MM.1S (cell line): ENCODE results near the gene SH2D7.

Experiments used
- DNase-seq: peaks from one replicate; pipeline ENCODE4 v3.0.0-alpha.2; 2015
- H2AFZ ChIP-seq: fragments of 300-600 bp; sonication (generic); 2 replicates; pipeline ENCODE4 v1.6.0; 2016; ENCODE audit warnings: antibody characterized with exemption, low read length
- H3F3A ChIP-seq: fragments of 300-600 bp; sonication (generic); 2 replicates; pipeline ENCODE4 v1.6.1; 2016; ENCODE audit warnings: mild to moderate bottlenecking, antibody characterized with exemption, low read length, moderate library complexity, mixed read lengths; ENCODE audit not compliant: insufficient read depth
- H3K27ac ChIP-seq: fragments of 300-600 bp; sonication (generic); 2 replicates; pipeline ENCODE4 v1.5.1; 2016; ENCODE audit warnings: mild to moderate bottlenecking, low read length
- H3K27me3 ChIP-seq: fragments of 300-600 bp; sonication (generic); replicated peaks from 2 replicates; pipeline ENCODE4 v1.6.0; 2016; ENCODE audit warnings: low read length; ENCODE audit not compliant: insufficient read depth
- H3K36me3 ChIP-seq: fragments of 300-600 bp; sonication (generic); replicated peaks from 2 replicates; pipeline ENCODE4 v1.6.1; 2016; ENCODE audit warnings: mild to moderate bottlenecking, low read length, mixed read lengths; ENCODE audit not compliant: insufficient read depth
- H3K4me1 ChIP-seq: fragments of 300-600 bp; sonication (generic); 2 replicates; pipeline ENCODE4 v1.6.1; 2016; ENCODE audit warnings: low read length, mixed read lengths
- H3K4me2 ChIP-seq: fragments of 300-600 bp; sonication (generic); 2 replicates; pipeline ENCODE4 v1.6.0; 2016; ENCODE audit warnings: low read depth, low read length
- H3K4me3 ChIP-seq: fragments of 300-600 bp; sonication (generic); 2 replicates; pipeline ENCODE4 v1.5.1; 2016; ENCODE audit warnings: low read length, mixed read lengths
- H3K79me2 ChIP-seq: fragments of 300-600 bp; sonication (generic); 2 replicates; pipeline ENCODE4 v1.6.1; 2016; ENCODE audit warnings: mixed run types, low read length, mixed read lengths
- H3K9ac ChIP-seq: fragments of 300-600 bp; sonication (generic); 2 replicates; pipeline ENCODE4 v1.6.1; 2016; ENCODE audit warnings: low read length, mixed read lengths
- H3K9me2 ChIP-seq: fragments of 300-600 bp; sonication (generic); replicated peaks from 2 replicates; pipeline ENCODE4 v1.6.1; 2016; ENCODE audit warnings: mild to moderate bottlenecking, low read length, mixed read lengths; ENCODE audit not compliant: insufficient read depth
- H3K9me3 ChIP-seq: fragments of 300-600 bp; sonication (generic); replicated peaks from 2 replicates; pipeline ENCODE4 v1.6.1; 2016; ENCODE audit warnings: mild to moderate bottlenecking, low read length, mixed read lengths; ENCODE audit not compliant: insufficient read depth
- H4K20me1 ChIP-seq: fragments of 300-600 bp; sonication (generic); 2 replicates; pipeline ENCODE4 v1.6.1; 2016; ENCODE audit warnings: mild to moderate bottlenecking, low read length, moderate library complexity, mixed read lengths; ENCODE audit not compliant: insufficient read depth
- EZH2 ChIP-seq: fragments of 300-600 bp; sonication (generic); optimal IDR thresholded peaks from 2 replicates; pipeline ENCODE3; 2017; ENCODE audit warnings: low read depth, mild to moderate bottlenecking, antibody characterized with exemption, low read length, mixed read lengths
- EZH2phosphoT487 ChIP-seq: fragments of 300-600 bp; sonication (generic); IDR thresholded peaks from 2 replicates; pipeline ENCODE4 v1.6.1; 2018; ENCODE audit warnings: antibody characterized with exemption, low read length
- TF ChIP-seq, protein P1 (sequence below): fragments of 300-600 bp; sonication (generic); IDR thresholded peaks from 2 replicates; pipeline ENCODE4 v1.5.1; 2016; ENCODE audit warnings: antibody characterized with exemption, low read length, mixed read lengths

SH2D7 gene

DNA sequence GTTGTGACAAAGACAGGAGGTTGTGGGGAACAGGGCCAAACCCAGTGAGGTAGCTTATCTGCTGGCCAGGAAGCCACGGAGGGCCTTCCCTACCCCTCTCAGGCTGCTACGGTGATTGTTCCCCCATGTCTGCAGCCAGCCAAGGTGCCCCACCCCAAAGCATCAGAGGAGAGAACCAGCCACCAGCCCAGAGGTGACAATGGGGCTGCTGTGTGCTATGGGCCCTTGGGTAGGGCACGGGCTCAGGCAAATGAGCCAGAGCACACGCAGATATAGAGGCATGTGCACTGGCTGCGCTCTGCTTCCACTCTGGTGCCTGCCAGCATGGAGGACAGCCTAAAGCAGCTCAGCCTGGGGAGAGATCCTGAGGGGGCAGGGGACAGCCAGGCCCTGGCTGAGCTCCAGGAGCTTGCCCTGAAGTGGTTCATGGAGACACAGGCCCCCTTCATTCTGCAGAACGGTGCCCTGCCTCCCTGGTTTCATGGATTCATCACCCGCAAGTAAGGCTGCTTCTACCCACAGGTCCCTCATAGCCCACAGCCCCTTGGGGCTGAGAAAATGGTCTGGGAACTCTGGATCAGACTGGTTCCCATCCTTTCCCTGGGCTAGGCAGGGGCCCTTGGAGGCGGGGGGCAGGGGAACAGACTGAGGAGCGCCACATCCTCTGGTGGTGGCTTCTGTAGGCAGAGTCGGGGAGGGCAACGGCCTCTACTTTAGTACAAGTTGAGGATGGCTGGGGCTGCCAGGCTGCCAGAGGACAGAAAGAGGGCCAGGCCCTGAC lies at the start of gene SH2D7:
SH2D7 (plus strand) TSS at position 301 of the 781 bp plus-strand sequence; CDS start at position 325, 24 bp downstream.
- no peak within 1 kb of the TSS for H3K27ac ChIP-seq
- DNase-seq, result no peak
- no peaks in the 10 kb centered on the region for H3F3A ChIP-seq
- H3K9me2 ChIP-seq, result no peaks in the 10 kb centered on the region
- no peaks in the 10 kb centered on the region for H3K27me3 ChIP-seq
- H3K36me3 ChIP-seq, result no peaks in the 10 kb centered on the region
- no peak within 1 kb of the TSS for H3K4me2 ChIP-seq
- no peaks in the 10 kb centered on the region for H3K79me2 ChIP-seq
- no peaks in the 10 kb centered on the region for H4K20me1 ChIP-seq
- H3K9me3 ChIP-seq, result no peaks in the 10 kb centered on the region
- H2AFZ ChIP-seq, result no peak within 1 kb of the TSS
- H3K4me3 ChIP-seq, result no peak within 1 kb of the TSS
- no peak within 1 kb of the TSS for H3K9ac ChIP-seq
- no peak for TF ChIP-seq EZH2
- TF ChIP-seq, protein P1, sequence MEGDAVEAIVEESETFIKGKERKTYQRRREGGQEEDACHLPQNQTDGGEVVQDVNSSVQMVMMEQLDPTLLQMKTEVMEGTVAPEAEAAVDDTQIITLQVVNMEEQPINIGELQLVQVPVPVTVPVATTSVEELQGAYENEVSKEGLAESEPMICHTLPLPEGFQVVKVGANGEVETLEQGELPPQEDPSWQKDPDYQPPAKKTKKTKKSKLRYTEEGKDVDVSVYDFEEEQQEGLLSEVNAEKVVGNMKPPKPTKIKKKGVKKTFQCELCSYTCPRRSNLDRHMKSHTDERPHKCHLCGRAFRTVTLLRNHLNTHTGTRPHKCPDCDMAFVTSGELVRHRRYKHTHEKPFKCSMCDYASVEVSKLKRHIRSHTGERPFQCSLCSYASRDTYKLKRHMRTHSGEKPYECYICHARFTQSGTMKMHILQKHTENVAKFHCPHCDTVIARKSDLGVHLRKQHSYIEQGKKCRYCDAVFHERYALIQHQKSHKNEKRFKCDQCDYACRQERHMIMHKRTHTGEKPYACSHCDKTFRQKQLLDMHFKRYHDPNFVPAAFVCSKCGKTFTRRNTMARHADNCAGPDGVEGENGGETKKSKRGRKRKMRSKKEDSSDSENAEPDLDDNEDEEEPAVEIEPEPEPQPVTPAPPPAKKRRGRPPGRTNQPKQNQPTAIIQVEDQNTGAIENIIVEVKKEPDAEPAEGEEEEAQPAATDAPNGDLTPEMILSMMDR, result no peak
- TF ChIP-seq EZH2phosphoT487, result no peak
- H3K4me1 ChIP-seq, result peaks cover 11% of the 10 kb centered on the region

DNA sequence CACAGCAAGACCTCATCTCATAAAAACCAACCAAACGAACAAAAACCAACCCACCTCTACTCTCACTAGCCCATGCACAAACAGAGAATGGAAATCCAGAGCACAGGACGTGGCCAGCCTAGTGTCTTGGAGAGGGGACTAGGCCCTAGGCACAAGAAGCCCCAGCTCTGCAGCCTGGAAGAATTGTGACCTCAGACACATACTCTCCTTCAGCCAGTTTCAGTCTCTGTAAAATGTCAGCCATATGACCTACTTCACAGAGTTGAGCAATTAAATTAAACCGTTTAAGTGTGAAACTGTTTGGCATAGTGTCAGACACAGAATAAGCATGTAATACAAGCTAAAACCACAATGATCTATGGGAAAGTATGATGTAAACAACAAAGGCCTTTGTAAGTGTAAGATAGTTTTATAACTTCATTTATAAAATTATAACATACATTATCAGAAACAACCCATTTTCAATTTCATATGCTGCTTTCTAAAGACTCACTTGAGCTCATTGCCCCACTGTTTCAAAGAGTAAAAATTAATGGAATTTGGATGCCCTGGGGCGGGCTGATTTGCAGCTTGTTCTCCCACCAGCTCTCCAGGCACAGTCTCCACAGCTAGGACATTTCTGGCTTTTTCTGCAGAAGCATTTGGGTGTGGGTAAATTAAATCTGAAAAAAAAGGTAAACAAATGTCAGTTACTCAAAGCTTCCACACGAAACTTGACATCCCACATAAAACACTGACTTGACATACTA lies 47.8 kb upstream of the SH2D7 start:
- TF ChIP-seq EZH2 (no peak), EZH2phosphoT487 (no peak)
- TF ChIP-seq, protein P1, result no peak
- H3K79me2 ChIP-seq, result peaks cover 10% of the 10 kb centered on the region; the same call in 1 of the 2 replicates
- H2AFZ ChIP-seq, result no peak overlapping the region
- H3K9me3 ChIP-seq, result no peaks in the 10 kb centered on the region
- no peak for DNase-seq
- H3K27ac ChIP-seq, result no peak overlapping the region
- peaks cover 2% of the 10 kb centered on the region for H3K4me1 ChIP-seq
- H3K36me3 ChIP-seq, result no peaks in the 10 kb centered on the region
- H3K9me2 ChIP-seq, result no peaks in the 10 kb centered on the region
- no peaks in the 10 kb centered on the region for H4K20me1 ChIP-seq
- H3K4me2 ChIP-seq, result no peak overlapping the region
- no peaks in the 10 kb centered on the region for H3K27me3 ChIP-seq
- H3K9ac ChIP-seq, result no peak overlapping the region
- no peak overlapping the region for H3K4me3 ChIP-seq
- H3F3A ChIP-seq, result 0 out of 2 replicates have a peak, but pooled peaks cover 4% of the 10 kb centered on the region

DNA sequence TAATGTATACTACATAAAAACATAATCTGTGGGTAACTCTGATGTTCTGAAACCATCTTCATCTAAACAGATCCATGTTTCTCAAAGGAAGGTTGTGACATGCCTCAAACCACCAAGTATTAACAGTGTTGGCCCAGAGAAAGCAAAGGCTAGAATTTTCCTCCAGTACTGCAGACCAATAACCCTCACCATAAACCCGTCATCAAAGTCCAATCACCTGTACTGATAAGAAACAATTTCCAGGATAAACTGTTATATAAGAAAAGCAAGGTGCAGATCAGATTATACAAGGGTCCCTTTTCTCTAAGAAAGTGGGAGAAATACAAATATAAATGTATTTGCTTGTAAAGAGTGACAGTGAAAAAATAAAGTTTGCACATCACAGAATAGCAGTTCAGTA lies 47.2 kb upstream of the SH2D7 start:
- no peak for DNase-seq
- H3K9me2 ChIP-seq, result no peaks in the 10 kb centered on the region
- no peaks in the 10 kb centered on the region for H3K9me3 ChIP-seq
- no peaks in the 10 kb centered on the region for H3K36me3 ChIP-seq
- H3K79me2 ChIP-seq, result peaks cover 6% of the 10 kb centered on the region; the same call in 1 of the 2 replicates
- H3F3A ChIP-seq, result 0 out of 2 replicates have a peak, but pooled peaks cover 4% of the 10 kb centered on the region
- TF ChIP-seq, protein P1, result no peak
- no peak for TF ChIP-seq EZH2phosphoT487
- no peak for TF ChIP-seq EZH2
- no peaks in the 10 kb centered on the region for H4K20me1 ChIP-seq
- H3K4me2 ChIP-seq, result no peak overlapping the region
- H3K27me3 ChIP-seq, result no peaks in the 10 kb centered on the region
- peaks cover 8% of the 10 kb centered on the region for H3K4me1 ChIP-seq
- no peak overlapping the region for H3K27ac ChIP-seq
- no peak overlapping the region for H3K4me3 ChIP-seq
- H2AFZ ChIP-seq, result no peak overlapping the region
- H3K9ac ChIP-seq, result no peak overlapping the region
